ENCODE results near the gene DOCK10. TPM values are rescaled to one million over a fixed set of nuclear protein-coding genes. Genes with fewer than 3 reads are reported as not detected.

The DOCK10 gene
- total RNA-seq, 1 donor, result 20.7 TPM

DNA sequence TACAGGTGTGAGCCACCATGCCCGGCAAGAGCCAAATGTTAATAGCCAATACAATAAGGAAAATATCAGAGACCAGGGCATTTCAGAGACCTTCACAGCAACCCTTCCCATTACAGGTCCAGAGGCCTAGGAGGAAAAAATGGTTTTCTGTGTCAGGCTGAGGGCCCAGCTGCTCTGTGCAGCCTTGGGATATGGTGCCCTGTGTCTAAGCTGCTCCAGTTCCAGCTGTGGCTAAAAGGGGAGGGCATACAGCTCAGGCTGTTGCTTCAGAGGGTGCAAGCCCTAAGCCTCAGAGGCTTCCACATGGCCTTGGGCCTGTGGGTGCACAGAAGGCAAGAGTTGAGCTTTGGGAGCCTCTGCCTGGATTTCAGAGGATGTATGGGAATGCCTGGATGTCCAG, 306.0 kb downstream of the DOCK10 start:
- no peak for DNase-seq (ENCODE audit: low read depth)
- no peak overlapping the region for H3K4me3 ChIP-seq (ENCODE audit: low read depth, low read length)
- TF ChIP-seq CTCF (IDR thresholded peaks at IDR 0.05; ENCODE audit: insufficient read depth, low read depth, low read length), result no peak

GRCh38 chr2:224734949-224735348, 307.3 kb downstream of the DOCK10 start:
- no peak for DNase-seq (ENCODE audit: low read depth)
- no peak overlapping the region for H3K4me3 ChIP-seq (ENCODE audit: low read depth, low read length)
- TF ChIP-seq CTCF (IDR thresholded peaks at IDR 0.05; ENCODE audit: insufficient read depth, low read depth, low read length), result no peak

DNA sequence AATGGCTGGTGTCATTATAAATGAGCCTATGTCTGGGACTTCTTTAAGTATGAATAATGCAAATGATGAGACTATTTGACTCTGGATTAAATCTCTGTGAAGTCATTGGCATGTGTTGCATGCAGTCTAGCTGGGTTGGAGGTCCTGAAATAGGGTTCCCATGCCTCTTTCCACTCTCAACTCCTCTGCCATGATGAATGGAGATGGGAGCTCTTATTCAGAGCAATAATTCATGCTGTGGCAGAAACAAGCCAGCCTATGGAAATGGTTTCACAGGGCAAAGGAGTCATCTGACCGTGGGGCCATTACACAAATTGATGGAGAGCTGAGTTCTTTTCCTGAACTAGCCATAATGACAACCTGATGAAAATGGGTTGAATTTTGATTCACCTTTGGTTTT, 310.6 kb downstream of the DOCK10 start:
- DNase-seq (ENCODE audit: low read depth), result no peak
- no peak for TF ChIP-seq CTCF (IDR thresholded peaks at IDR 0.05; ENCODE audit: insufficient read depth, low read depth, low read length)
- H3K4me3 ChIP-seq (ENCODE audit: low read depth, low read length), result no peak overlapping the region

- TF ChIP-seq CTCF (IDR thresholded peaks at IDR 0.05; ENCODE audit: insufficient read depth, low read depth, low read length), result no peak
- DNase-seq (ENCODE audit: low read depth), result no peak
- H3K4me3 ChIP-seq (ENCODE audit: low read depth, low read length), result no peak overlapping the region
These were observed 312.8 kb downstream of the DOCK10 start for GRCh38 chr2:224729435-224729834.

GRCh38 chr2:224724331-224724730, 317.9 kb downstream of the DOCK10 start:
- no peak for TF ChIP-seq CTCF (IDR thresholded peaks at IDR 0.05; ENCODE audit: insufficient read depth, low read depth, low read length)
- DNase-seq (ENCODE audit: low read depth), result no peak
- H3K4me3 ChIP-seq (ENCODE audit: low read depth, low read length), result no peak overlapping the region

- DNase-seq (ENCODE audit: low read depth), result no peak
- H3K4me3 ChIP-seq (ENCODE audit: low read depth, low read length), result no peak overlapping the region
- TF ChIP-seq CTCF (IDR thresholded peaks at IDR 0.05; ENCODE audit: insufficient read depth, low read depth, low read length), result no peak
These were observed 318.6 kb downstream of the DOCK10 start for GRCh38 chr2:224723586-224724217.

DNA sequence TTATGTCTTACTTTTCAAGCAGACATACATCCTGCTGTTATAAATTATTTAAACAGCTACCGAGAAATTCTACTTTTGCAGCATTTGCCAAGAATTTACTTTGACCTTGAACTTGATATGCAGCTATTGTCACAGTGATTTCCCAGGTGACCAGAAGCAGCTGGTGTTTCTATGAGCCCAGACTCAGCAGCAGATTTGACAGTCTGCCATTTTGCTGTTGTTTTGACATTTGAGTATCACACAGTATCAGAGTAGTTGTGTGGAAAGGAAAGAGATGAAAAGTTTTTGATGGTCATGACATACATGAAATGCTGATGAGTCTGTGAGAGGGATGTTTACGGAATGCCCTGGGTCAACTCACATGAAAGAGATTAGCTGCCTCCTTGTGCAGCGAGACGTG, 319.5 kb downstream of the DOCK10 start:
- DNase-seq (ENCODE audit: low read depth), result no peak
- no peak for TF ChIP-seq CTCF (IDR thresholded peaks at IDR 0.05; ENCODE audit: insufficient read depth, low read depth, low read length)
- H3K4me3 ChIP-seq (ENCODE audit: low read depth, low read length), result no peak overlapping the region
